Common myeloid progenitor, CD34-positive (primary cell): Measurements from ENCODE around the gene MS4A4E.

Source experiments
- CTCF ChIA-PET: fragments of 350-600 bp; sonication (Branson Sonifier 250); formaldehyde crosslinking; loops from one replicate; lab custom pipeline; 2021; ENCODE audit warnings: antibody characterized with exemption; lab: Charles Lee
- POLR2A ChIA-PET: fragments of 350-600 bp; sonication (Branson Sonifier 250); formaldehyde crosslinking; loops from one replicate; lab custom pipeline; 2021; ENCODE audit warnings: antibody characterized with exemption; lab: Charles Lee
- DNase-seq, 3 donors: peaks; one replicate each; pipeline versions ENCODE4 v3.0.0 to v3.0.0-alpha.2; 2013
- H3K27ac ChIP-seq, 2 experiments: 1 replicate in 1 of 2; 2 replicates in 1 of 2; pipeline ENCODE4 v1.7.0; 2013; ENCODE audit warnings: inconsistent platforms in 2 of 2, low read length in 2 of 2, mild to moderate bottlenecking in 2 of 2, low read depth in 1 of 2, moderate library complexity in 1 of 2; ENCODE audit not compliant: severe bottlenecking in 2 of 2, insufficient read depth in 1 of 2, poor library complexity in 1 of 2
- H3K27me3 ChIP-seq, 5 experiments: replicated peaks in 2 of 5; 1 replicate in 3 of 5; 2 replicates in 2 of 5; pipeline versions ENCODE4 v1.6.1 to v1.7.0; 2013; ENCODE audit warnings: low read length in 4 of 5, mild to moderate bottlenecking in 2 of 5, moderate library complexity in 2 of 5, inconsistent platforms in 1 of 5; ENCODE audit not compliant: insufficient read depth in 5 of 5, control insufficient read depth in 4 of 5
- H3K36me3 ChIP-seq, 4 experiments: 1 replicate in 2 of 4; 2 replicates in 2 of 4; pipeline versions ENCODE4 v1.6.1 to v1.7.0; 2013; ENCODE audit warnings: low read length in 3 of 4, control low read depth in 1 of 4, mild to moderate bottlenecking in 1 of 4; ENCODE audit not compliant: control insufficient read depth in 4 of 4, insufficient read depth in 4 of 4
- H3K4me1 ChIP-seq, 4 experiments: 1 replicate in 3 of 4; 2 replicates in 1 of 4; pipeline versions ENCODE4 v1.6.1 to v1.7.1; 2013; ENCODE audit warnings: low read length in 3 of 4, mild to moderate bottlenecking in 3 of 4, control low read depth in 1 of 4, inconsistent platforms in 1 of 4, moderate library complexity in 1 of 4; ENCODE audit not compliant: control insufficient read depth in 4 of 4, insufficient read depth in 4 of 4; ENCODE audit errors: control extremely low read depth in 1 of 4
- H3K4me3 ChIP-seq, 7 experiments: 1 replicate in 4 of 7; 2 replicates in 3 of 7; pipeline versions ENCODE4 v1.5.1 to v1.7.0; 2013; ENCODE audit warnings: mild to moderate bottlenecking in 7 of 7, low read length in 6 of 7, moderate library complexity in 6 of 7, inconsistent platforms in 2 of 7, low read depth in 2 of 7, control low read depth in 1 of 7; ENCODE audit not compliant: insufficient read depth in 4 of 7, control insufficient read depth in 1 of 7; ENCODE audit errors: extremely low read depth in 1 of 7
- H3K9me3 ChIP-seq, 5 experiments: 1 replicate in 4 of 5; 2 replicates in 1 of 5; pipeline versions ENCODE4 v1.6.1 to v1.7.1; 2013; ENCODE audit warnings: low read length in 4 of 5, mild to moderate bottlenecking in 2 of 5, inconsistent platforms in 1 of 5, low read depth in 1 of 5, moderate library complexity in 1 of 5; ENCODE audit not compliant: control insufficient read depth in 4 of 5, insufficient read depth in 2 of 5; ENCODE audit errors: control extremely low read depth in 1 of 5
- WGBS: methylation state at CpG from one replicate; pipeline ENCODE4 v1.1.5; 2013; ENCODE audit not compliant: insufficient coverage; 5-methylcytosine and 5-hydroxymethylcytosine counted together

MS4A4E gene

DNA sequence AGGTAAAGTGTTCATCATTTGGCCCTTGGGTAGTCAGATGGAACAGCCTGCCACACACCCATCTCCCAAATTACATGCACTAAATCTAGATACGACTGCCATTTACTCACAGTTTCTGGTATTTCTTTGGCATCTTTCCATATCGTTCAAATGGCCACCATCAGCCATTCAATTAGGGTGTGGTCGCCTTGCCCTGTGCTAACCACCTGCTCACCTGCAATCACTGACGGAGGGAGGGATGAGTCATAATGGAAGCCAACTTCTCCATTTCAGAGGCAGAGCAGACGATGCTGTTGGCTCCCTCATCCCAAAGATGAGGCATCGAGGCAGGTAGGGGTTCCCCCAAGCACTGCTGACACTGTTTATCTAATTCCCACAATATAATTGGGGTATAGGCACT lies 74.6 kb downstream of the MS4A4E start:
- Histone ChIP-seq H3K4me1 (no peaks in the 10 kb centered on the region), H3K27ac (no peak overlapping the region), H3K4me3 (no peak overlapping the region), H3K9me3 (peaks cover 3 to 26% (median 16%) of the 10 kb centered on the region in 5 experiments), H3K36me3 (no peaks in the 10 kb centered on the region), H3K27me3 (peaks cover 0 to 18% (median 2%) of the 10 kb centered on the region in 5 experiments)
- ChIA-PET CTCF (interaction anchor here (1.6 to 3.6 kb wide), 2 partner anchors 13 to 83 kb away, joined by 10 to 32 read pairs; partner anchors contain the start of gene MS4A6A), POLR2A (no interaction called here)
- no peak for DNase-seq
- WGBS = 100% methylated on average over 4 of the region's 6 CpGs

GRCh38 chr11:60165951-60166350 lies 77.0 kb downstream of the MS4A4E start:
- Histone ChIP-seq H3K36me3 (no peaks in the 10 kb centered on the region), H3K4me3 (no peak overlapping the region), H3K27ac (no peak overlapping the region), H3K27me3 (peaks cover 0 to 4% (median 0%) of the 10 kb centered on the region in 5 experiments), H3K4me1 (no peaks in the 10 kb centered on the region), H3K9me3 (peaks cover 2 to 26% (median 16%) of the 10 kb centered on the region in 5 experiments)
- CTCF ChIA-PET = interaction anchor here (0.9 to 1.0 kb wide), 2 partner anchors 85 to 236 kb away, joined by 3 read pairs; no protein-coding TSS in a partner anchor
- POLR2A ChIA-PET = no interaction called here
- DNase-seq = no peak

DNA sequence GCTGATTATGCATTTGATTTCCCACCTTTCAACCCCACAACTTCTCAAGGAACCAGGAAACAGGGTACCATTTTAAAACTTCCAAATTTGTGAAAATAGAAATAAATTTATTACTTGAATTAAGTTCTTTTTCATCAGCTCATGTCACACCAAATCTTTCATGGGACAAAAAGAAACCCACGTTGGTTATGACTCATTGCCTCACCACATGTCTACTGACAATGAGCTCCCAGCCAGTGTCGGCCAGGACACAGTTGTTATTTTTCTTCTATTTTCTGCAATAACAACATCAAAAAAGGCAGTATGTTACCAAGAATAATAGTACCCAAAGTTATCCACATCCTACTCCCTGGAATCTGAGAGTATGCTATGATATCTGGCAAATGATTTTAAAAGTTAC lies 77.4 kb downstream of the MS4A4E start:
- WGBS = 42% methylated on average over 1 of the region's 2 CpGs
- CTCF ChIA-PET = no interaction called here
- DNase-seq = peak in 2 of 3 donors; percentile 42 to 55
- H3K4me3 ChIP-seq = no peak overlapping the region
- POLR2A ChIA-PET = no interaction called here
- peaks cover 2 to 26% (median 16%) of the 10 kb centered on the region in 5 experiments for H3K9me3 ChIP-seq
- H3K36me3 ChIP-seq = no peaks in the 10 kb centered on the region
- H3K27ac ChIP-seq = no peak overlapping the region
- H3K27me3 ChIP-seq = peaks cover 0 to 2% (median 0%) of the 10 kb centered on the region in 5 experiments
- H3K4me1 ChIP-seq = no peaks in the 10 kb centered on the region

GRCh38 chr11:60164550-60165075 lies 78.3 kb downstream of the MS4A4E start:
- no peaks in the 10 kb centered on the region for H3K4me1 ChIP-seq
- ChIA-PET CTCF (interaction anchor here (1.3 kb wide), 1 partner anchor 8 kb away, joined by 3 read pairs; no protein-coding TSS in a partner anchor), POLR2A (no interaction called here)
- no peaks in the 10 kb centered on the region for H3K36me3 ChIP-seq
- H3K4me3 ChIP-seq = no peak overlapping the region
- no peaks in the 10 kb centered on the region for H3K27me3 ChIP-seq
- H3K27ac ChIP-seq = no peak overlapping the region
- peak in 2 of 3 donors; percentile 9 to 24 for DNase-seq
- peaks cover 2 to 19% (median 13%) of the 10 kb centered on the region in 5 experiments for H3K9me3 ChIP-seq
- no CpG with 5 or more reads among the region's 1 CpG for WGBS

DNA sequence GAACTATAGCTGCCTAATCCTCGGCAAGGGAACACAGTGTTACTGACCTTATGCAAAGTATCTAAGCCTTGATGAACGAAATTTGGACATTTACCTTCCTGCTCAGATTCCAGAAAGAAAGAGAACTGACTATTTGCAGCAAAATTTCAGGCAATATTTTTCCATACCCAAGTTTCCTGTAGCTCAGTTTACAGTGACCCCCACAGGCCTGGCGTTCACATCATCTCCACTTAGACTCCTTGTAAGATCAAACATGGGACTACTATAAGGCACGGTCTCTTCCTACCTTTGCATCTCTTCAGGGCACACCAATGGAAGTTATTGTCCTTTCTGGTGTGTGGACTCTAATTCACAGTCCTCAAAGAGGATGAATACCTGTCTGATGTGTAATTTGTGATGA lies 81.2 kb downstream of the MS4A4E start:
- DNase-seq = no peak
- Histone ChIP-seq H3K27ac (no peak overlapping the region), H3K9me3 (peaks cover 0 to 7% (median 0%) of the 10 kb centered on the region in 5 experiments), H3K27me3 (no peaks in the 10 kb centered on the region), H3K36me3 (no peaks in the 10 kb centered on the region), H3K4me3 (no peak overlapping the region), H3K4me1 (no peaks in the 10 kb centered on the region)
- WGBS = 98% methylated on average over 4 of the region's 4 CpGs
- CTCF ChIA-PET = no interaction called here
- POLR2A ChIA-PET = no interaction called here

GRCh38 chr11:60161107-60161506 lies 81.8 kb downstream of the MS4A4E start:
- H3K27ac ChIP-seq = no peak overlapping the region
- CTCF ChIA-PET = no interaction called here
- no peaks in the 10 kb centered on the region for H3K27me3 ChIP-seq
- peaks cover 0 to 7% (median 0%) of the 10 kb centered on the region in 5 experiments for H3K9me3 ChIP-seq
- DNase-seq = no peak
- WGBS = 83% methylated on average over 2 of the region's 2 CpGs
- peaks cover 0 to 1% (median under 1%) of the 10 kb centered on the region in 4 experiments for H3K4me1 ChIP-seq
- POLR2A ChIA-PET = no interaction called here
- no peaks in the 10 kb centered on the region for H3K36me3 ChIP-seq
- H3K4me3 ChIP-seq = no peak overlapping the region

GRCh38 chr11:60159868-60160267 lies 83.1 kb downstream of the MS4A4E start:
- ChIA-PET POLR2A (no interaction called here), CTCF (no interaction called here)
- Histone ChIP-seq H3K36me3 (no peaks in the 10 kb centered on the region), H3K4me3 (no peak overlapping the region), H3K27ac (no peak overlapping the region), H3K27me3 (no peaks in the 10 kb centered on the region), H3K4me1 (peaks cover 0 to 5% (median 2%) of the 10 kb centered on the region in 4 experiments), H3K9me3 (peaks cover 0 to 4% (median 0%) of the 10 kb centered on the region in 5 experiments)
- WGBS = 67% methylated on average over 1 of the region's 1 CpG
- DNase-seq = no peak
